AG09319 (cell line): ENCODE measurements around the gene PDE7B.

Experiments used
- DNase-seq: peaks from one replicate; pipeline ENCODE4 v3.0.0-alpha.2; 2010; ENCODE audit warnings: low read depth; ENCODE audit errors: extremely low read depth
- CTCF ChIP-seq: IDR thresholded peaks from 2 replicates; pipeline ENCODE4 v1.5.1; 2011; ENCODE audit warnings: low read depth, mild to moderate bottlenecking, inconsistent platforms, low read length, moderate library complexity

PDE7B gene

DNA sequence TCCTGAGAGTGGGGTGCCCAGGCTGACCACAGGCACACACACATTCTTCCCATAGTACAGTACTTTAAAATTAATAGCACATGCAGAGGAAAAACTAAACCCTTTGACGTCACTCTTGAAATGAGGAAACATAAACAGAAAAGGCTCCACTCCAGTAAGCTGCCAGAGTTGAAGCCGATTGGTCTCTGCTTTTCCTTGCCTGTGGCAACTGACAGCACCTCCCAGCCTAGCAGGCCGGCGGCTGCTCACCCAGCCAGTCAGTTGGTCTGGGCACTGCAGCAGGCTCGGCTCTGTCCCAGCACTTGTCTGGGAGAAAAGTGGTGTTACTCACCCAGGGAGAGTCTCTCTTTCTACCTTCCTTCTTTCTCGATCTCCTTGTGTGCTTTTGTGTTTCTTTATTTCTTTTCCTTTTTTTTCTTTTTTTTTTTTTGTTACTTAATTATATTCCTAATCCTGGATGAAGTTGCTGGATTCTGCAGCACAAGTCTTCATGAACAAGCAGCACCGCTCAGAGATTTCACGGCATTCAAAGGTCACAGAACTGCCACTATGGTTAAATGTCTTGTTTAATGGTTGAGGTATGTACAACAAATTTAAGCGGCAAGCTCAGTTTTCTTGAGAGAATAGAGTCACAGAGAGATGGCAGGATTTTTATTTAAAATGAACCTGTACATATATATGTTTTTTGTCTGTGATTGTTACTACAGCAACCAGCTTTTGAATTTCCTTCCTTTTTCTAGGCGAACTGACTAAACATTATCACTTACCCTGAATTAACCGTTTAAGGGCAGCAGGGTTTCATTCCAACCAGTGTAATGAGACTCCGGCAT is at the start of gene PDE7B:
Gene PDE7B, plus strand, starts transcription at position 260 of the 830 bp plus-strand sequence.
- TF ChIP-seq CTCF = no peak; the same call in 1 of the 2 replicates
- DNase-seq = peak; percentile 97

DNA sequence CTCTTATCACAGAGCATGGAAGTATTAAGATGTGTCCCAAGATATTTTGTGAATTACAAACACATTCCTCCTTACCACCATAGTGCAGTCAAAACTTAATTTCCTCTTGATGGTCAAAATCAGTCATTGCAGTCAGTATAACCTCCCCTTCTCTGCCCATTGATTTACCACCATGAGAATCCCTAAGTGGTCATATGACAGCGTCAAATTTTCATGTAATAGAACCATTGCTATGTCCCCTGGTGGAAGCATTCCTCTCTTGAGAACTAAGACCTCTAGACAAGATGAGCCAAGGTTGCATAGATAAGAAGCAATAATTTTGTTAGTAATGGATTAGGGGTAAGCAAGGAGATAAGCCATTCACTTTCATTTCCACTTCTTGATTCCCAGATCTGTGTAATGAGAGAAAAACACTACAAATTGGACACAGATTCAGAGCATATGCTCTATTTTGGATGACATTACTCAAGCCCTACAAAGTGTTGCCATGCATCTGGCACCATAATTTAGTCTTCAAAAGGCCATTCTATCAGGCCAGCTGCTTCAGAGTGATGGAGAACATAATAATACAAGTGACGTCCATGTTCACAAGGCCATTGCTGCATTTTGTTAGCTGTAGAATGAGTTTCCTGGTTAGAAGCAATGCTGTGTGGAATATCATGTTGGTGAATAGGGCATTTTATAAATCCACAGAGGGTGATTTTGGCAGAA is 49.6 kb upstream of the PDE7B start:
- no peak for TF ChIP-seq CTCF
- DNase-seq = no peak

- no peak for DNase-seq
- no peak for TF ChIP-seq CTCF
Measured at GRCh38 chr6:135810486-135810885, 41.0 kb upstream of the PDE7B start.

GRCh38 chr6:135811170-135811569 is 40.3 kb upstream of the PDE7B start:
- no peak for TF ChIP-seq CTCF
- no peak for DNase-seq

DNA sequence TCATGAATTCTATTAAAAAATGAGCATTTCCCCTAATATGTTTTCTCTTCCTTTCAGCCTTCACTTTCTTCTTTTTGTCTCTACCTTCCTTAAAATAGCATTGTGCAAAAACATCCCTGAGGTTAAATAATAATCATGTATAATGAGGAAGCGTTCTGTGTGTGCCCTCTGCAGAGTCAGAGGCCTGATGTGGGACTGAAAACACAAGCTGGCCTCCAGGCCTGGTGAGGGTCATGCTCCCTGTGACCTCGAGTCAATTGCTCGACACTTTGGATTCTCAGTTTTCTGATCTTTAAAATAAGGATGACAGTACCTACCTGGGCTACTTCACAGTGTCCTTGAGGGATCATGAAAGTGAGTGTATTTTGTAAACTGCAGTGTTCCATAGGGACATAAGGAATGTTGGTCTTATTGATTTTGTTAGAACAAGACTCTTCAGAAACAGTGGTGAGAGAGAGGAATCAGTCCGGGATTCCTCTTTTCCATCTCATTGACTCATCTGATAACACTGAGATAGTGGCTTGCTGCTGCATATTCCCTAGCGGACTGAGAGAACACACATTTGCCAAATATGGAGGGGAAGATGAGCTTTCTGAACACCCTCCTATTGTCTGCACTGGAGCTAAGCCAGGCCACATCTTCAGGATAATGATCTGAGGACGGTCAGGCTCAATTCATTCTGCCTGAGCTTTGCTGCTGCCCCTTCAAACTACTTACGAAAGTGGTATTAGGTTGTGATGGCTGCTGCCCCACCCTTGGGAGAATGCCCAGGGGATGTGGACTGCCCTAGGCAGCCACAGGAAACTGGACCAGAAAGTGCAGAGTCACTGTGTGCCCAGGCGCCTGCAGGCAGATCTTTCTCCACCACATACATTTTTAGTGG is 39.6 kb upstream of the PDE7B start:
- TF ChIP-seq CTCF = no peak
- no peak for DNase-seq

DNA sequence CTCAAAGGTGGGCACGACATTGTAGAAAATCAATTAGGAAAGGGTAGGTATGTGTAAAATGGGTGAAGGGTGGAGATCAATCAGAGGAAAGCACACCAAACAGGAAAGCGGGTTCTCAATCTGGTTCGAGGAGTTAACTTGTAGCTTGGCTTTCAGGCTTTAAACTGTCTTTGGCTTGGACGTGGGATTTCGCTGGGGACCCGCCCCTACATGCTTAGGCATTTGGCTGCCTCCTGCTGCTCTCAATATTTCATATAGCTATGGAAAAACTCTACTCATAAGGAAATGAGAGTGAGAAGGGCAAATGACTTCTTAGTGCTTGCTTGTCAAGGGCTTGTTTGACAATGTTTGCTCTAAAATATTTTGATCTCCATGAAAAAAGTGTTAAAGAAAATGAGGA is 38.1 kb upstream of the PDE7B start:
- no peak for DNase-seq
- no peak for TF ChIP-seq CTCF
